PC-3 (cell line): ENCODE results near the gene TMEM233.

Source experiments
- CTCF ChIP-seq: fragments of 300-600 bp; sonication (generic); conservative IDR thresholded peaks from 2 replicates; pipeline ENCODE4 v1.5.1; 2017; ENCODE audit warnings: antibody characterized with exemption, low read depth, mild to moderate bottlenecking, low read length
- EZH2phosphoT487 ChIP-seq: fragments of 300-600 bp; sonication (generic); IDR thresholded peaks from 2 replicates; pipeline ENCODE4 v1.6.1; 2018; ENCODE audit warnings: mild to moderate bottlenecking, antibody characterized with exemption, low read length, borderline replicate concordance

- no peak for TF ChIP-seq CTCF
- no peak for TF ChIP-seq EZH2phosphoT487
Measured at GRCh38 chr12:119578112-119578511, 15.5 kb upstream of the TMEM233 start.
